AG08395 (cell line): ENCODE measurements around the gene MLLT3.
A peak's percentile ranks its signal among the peaks of the same experiment; 100 is the strongest.
"Not testable (repeated sequence)": the region's sequence is repeated elsewhere in the genome, so short reads cannot be mapped to it uniquely, and the experiment has no call there.

Experiments used
- DNase-seq: peaks from one replicate; pipeline ENCODE4 v3.0.0; 2012; ENCODE audit warnings: mixed read lengths, low spot score

The MLLT3 gene

GRCh38 chr9:20594608-20595007 is 27.7 kb downstream of the MLLT3 start:
- DNase-seq = no peak

- DNase-seq = peak; percentile 21
Observed at GRCh38 chr9:20593537-20593936, 28.8 kb downstream of the MLLT3 start.

GRCh38 chr9:20593105-20593504 is 29.2 kb downstream of the MLLT3 start:
- no peak for DNase-seq

GRCh38 chr9:20592673-20593072 is 29.6 kb downstream of the MLLT3 start:
- peak; percentile 8 for DNase-seq

GRCh38 chr9:20591223-20591622 is 31.1 kb downstream of the MLLT3 start:
- DNase-seq = no peak

- no peak for DNase-seq
Observed at GRCh38 chr9:20584968-20585643, 37.2 kb downstream of the MLLT3 start.

GRCh38 chr9:20583088-20583487 is 39.2 kb downstream of the MLLT3 start:
- DNase-seq = not testable (repeated sequence)

GRCh38 chr9:20582150-20582549 is 40.1 kb downstream of the MLLT3 start:
- no peak for DNase-seq

- DNase-seq = no peak
Observed at GRCh38 chr9:20580673-20581072, 41.6 kb downstream of the MLLT3 start.

GRCh38 chr9:20579524-20580314 is 42.6 kb downstream of the MLLT3 start:
- DNase-seq = no peak

GRCh38 chr9:20573023-20573422 is 49.3 kb downstream of the MLLT3 start:
- no peak for DNase-seq

GRCh38 chr9:20570756-20571155 is 51.5 kb downstream of the MLLT3 start:
- peak; percentile 61 for DNase-seq

GRCh38 chr9:20570087-20570486 is 52.2 kb downstream of the MLLT3 start:
- DNase-seq = peak; percentile 65

GRCh38 chr9:20569525-20569924 is 52.8 kb downstream of the MLLT3 start:
- DNase-seq = no peak

GRCh38 chr9:20568400-20568799 is 53.9 kb downstream of the MLLT3 start:
- DNase-seq = no peak

GRCh38 chr9:20566401-20566800 is 55.9 kb downstream of the MLLT3 start:
- DNase-seq = no peak

- DNase-seq = no peak
Observed at GRCh38 chr9:20564650-20565049, 57.6 kb downstream of the MLLT3 start.

GRCh38 chr9:20563917-20564316 is 58.4 kb downstream of the MLLT3 start:
- no peak for DNase-seq

- no peak for DNase-seq
Observed at GRCh38 chr9:20562051-20562450, 60.2 kb downstream of the MLLT3 start.

GRCh38 chr9:20561531-20561930 is 60.8 kb downstream of the MLLT3 start:
- no peak for DNase-seq

GRCh38 chr9:20559231-20559890 is 62.9 kb downstream of the MLLT3 start:
- DNase-seq = no peak

- peak; percentile 82 for DNase-seq
Observed at GRCh38 chr9:20558566-20559016, 63.7 kb downstream of the MLLT3 start.
